OCI-LY1 (cell line): Measurements from ENCODE around the gene CFAP61.

ENCODE experiments used
- H2AFZ ChIP-seq: fragments of 200-600 bp; sonication (generic), shearing (Covaris generic); 2 replicates; pipeline ENCODE4 v1.6.0; 2014; ENCODE audit warnings: antibody characterized with exemption, mild to moderate bottlenecking, low read length
- H3F3A ChIP-seq: fragments of 200-600 bp; sonication (generic), shearing (Covaris generic); 2 replicates; pipeline ENCODE4 v1.6.0; 2014; ENCODE audit warnings: mild to moderate bottlenecking, antibody characterized with exemption, low read length, moderate library complexity; ENCODE audit not compliant: insufficient read depth
- H3K27ac ChIP-seq: fragments of 200-600 bp; sonication (generic); 2 replicates; pipeline ENCODE4 v1.5.1; 2014; ENCODE audit warnings: low read length, mixed run types, mild to moderate bottlenecking, low read depth; ENCODE audit not compliant: poor library complexity, severe bottlenecking
- H3K27me3 ChIP-seq: fragments of 200-600 bp; sonication (generic); 2 replicates; pipeline ENCODE4 v1.6.0; 2014; ENCODE audit warnings: antibody characterized with exemption, mild to moderate bottlenecking, low read length, moderate library complexity; ENCODE audit not compliant: insufficient read depth
- H3K36me3 ChIP-seq: fragments of 200-600 bp; sonication (generic); 2 replicates; pipeline ENCODE4 v1.6.1; 2014; ENCODE audit warnings: mild to moderate bottlenecking, antibody characterized with exemption, low read length, moderate library complexity, mixed read lengths; ENCODE audit not compliant: insufficient read depth
- H3K4me1 ChIP-seq: fragments of 200-600 bp; sonication (generic); 2 replicates; pipeline ENCODE4 v1.5.1; 2014; ENCODE audit warnings: mild to moderate bottlenecking, low read length, moderate library complexity; ENCODE audit not compliant: insufficient read depth, severe bottlenecking
- H3K4me2 ChIP-seq: fragments of 200-600 bp; sonication (generic), shearing (Covaris generic); 2 replicates; pipeline ENCODE4 v1.6.1; 2014; ENCODE audit warnings: low read length
- H3K4me3 ChIP-seq: fragments of 200-600 bp; sonication (generic); 2 replicates; pipeline ENCODE4 v1.5.1; 2014; ENCODE audit warnings: low read length, low read depth, mild to moderate bottlenecking, mixed read lengths; ENCODE audit not compliant: poor library complexity, severe bottlenecking
- H3K79me2 ChIP-seq: fragments of 200-600 bp; shearing (Covaris generic); 2 replicates; pipeline ENCODE4 v1.6.1; 2016; ENCODE audit warnings: mixed run types, low read length, mixed read lengths; ENCODE audit not compliant: insufficient read depth
- H3K9ac ChIP-seq: fragments of 200-600 bp; sonication (generic), shearing (Covaris generic); 2 replicates; pipeline ENCODE4 v1.6.1; 2014; ENCODE audit warnings: mild to moderate bottlenecking, low read length, mixed read lengths
- H3K9me2 ChIP-seq: fragments of 200-600 bp; sonication (generic), shearing (Covaris generic); 2 replicates; pipeline ENCODE4 v1.6.1; 2014; ENCODE audit warnings: low read depth, mild to moderate bottlenecking, low read length, mixed read lengths
- H3K9me3 ChIP-seq: fragments of 200-600 bp; shearing (Covaris generic); 2 replicates; pipeline ENCODE4 v1.6.1; 2014; ENCODE audit warnings: low read length, mixed read lengths
- H4K20me1 ChIP-seq: fragments of 200-600 bp; sonication (generic), shearing (Covaris generic); 2 replicates; pipeline ENCODE4 v1.6.0; 2016; ENCODE audit warnings: mild to moderate bottlenecking, low read length; ENCODE audit not compliant: insufficient read depth
- EZH2 ChIP-seq: fragments of 200-600 bp; sonication (generic), shearing (Covaris generic); IDR thresholded peaks from 2 replicates; pipeline ENCODE4 v1.8.0; 2017; ENCODE audit warnings: borderline replicate concordance, mixed run types, mild to moderate bottlenecking, antibody characterized with exemption, low read length, moderate library complexity, mixed read lengths
- TF ChIP-seq, protein P1 (sequence below): fragments of 200-600 bp; sonication (generic), shearing (Covaris generic); IDR thresholded peaks from 2 replicates; pipeline ENCODE4 v1.5.1; 2017; ENCODE audit warnings: mild to moderate bottlenecking, antibody characterized with exemption, low read length, moderate library complexity, mixed read lengths

The CFAP61 gene

DNA sequence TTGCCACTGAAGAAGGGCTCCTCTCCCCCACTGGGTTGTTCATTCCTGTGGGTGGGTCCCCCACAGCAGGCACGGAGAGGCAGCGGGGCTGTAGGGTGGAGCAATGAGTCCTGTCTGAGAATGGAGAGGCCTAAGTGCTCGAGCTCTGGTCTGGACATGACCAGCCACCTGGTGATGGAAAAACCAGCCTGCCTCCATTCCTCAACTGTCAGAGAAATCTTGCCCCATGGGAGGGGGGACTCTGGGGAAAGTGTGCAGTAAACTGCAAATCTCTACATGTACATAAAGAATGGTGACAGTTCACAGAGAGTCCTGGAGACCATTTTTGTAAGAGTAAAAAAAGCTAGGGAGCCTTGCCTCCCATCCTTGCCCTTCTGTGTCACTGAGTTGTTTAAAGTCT, 349.7 kb downstream of the CFAP61 start:
- Histone ChIP-seq H3K27me3 (no peaks in the 10 kb centered on the region), H3K79me2 (no peaks in the 10 kb centered on the region), H3K36me3 (no peaks in the 10 kb centered on the region), H3K9ac (no peak overlapping the region), H4K20me1 (no peaks in the 10 kb centered on the region), H3K4me2 (no peak overlapping the region), H3F3A (no peaks in the 10 kb centered on the region), H3K9me2 (no peaks in the 10 kb centered on the region), H2AFZ (no peak overlapping the region), H3K27ac (no peak overlapping the region), H3K9me3 (no peaks in the 10 kb centered on the region), H3K4me3 (no peak overlapping the region), H3K4me1 (no peaks in the 10 kb centered on the region)
- TF ChIP-seq, protein P1, sequence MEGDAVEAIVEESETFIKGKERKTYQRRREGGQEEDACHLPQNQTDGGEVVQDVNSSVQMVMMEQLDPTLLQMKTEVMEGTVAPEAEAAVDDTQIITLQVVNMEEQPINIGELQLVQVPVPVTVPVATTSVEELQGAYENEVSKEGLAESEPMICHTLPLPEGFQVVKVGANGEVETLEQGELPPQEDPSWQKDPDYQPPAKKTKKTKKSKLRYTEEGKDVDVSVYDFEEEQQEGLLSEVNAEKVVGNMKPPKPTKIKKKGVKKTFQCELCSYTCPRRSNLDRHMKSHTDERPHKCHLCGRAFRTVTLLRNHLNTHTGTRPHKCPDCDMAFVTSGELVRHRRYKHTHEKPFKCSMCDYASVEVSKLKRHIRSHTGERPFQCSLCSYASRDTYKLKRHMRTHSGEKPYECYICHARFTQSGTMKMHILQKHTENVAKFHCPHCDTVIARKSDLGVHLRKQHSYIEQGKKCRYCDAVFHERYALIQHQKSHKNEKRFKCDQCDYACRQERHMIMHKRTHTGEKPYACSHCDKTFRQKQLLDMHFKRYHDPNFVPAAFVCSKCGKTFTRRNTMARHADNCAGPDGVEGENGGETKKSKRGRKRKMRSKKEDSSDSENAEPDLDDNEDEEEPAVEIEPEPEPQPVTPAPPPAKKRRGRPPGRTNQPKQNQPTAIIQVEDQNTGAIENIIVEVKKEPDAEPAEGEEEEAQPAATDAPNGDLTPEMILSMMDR, result no peak
- TF ChIP-seq EZH2, result no peak

GRCh38 chr20:20404633-20405032, 352.3 kb downstream of the CFAP61 start:
- Histone ChIP-seq H3K79me2 (no peaks in the 10 kb centered on the region), H3K9me2 (no peaks in the 10 kb centered on the region), H2AFZ (no peak overlapping the region), H3K4me2 (no peak overlapping the region), H3K4me1 (no peaks in the 10 kb centered on the region), H3K4me3 (no peak overlapping the region), H3K36me3 (no peaks in the 10 kb centered on the region), H3K9me3 (no peaks in the 10 kb centered on the region), H3K27me3 (no peaks in the 10 kb centered on the region), H4K20me1 (no peaks in the 10 kb centered on the region), H3K9ac (no peak overlapping the region), H3K27ac (no peak overlapping the region), H3F3A (no peaks in the 10 kb centered on the region)
- TF ChIP-seq EZH2, result no peak
- TF ChIP-seq, protein P1, result no peak

- H3F3A ChIP-seq, result no peaks in the 10 kb centered on the region
- no peaks in the 10 kb centered on the region for H4K20me1 ChIP-seq
- no peaks in the 10 kb centered on the region for H3K27me3 ChIP-seq
- no peak overlapping the region for H2AFZ ChIP-seq
- no peaks in the 10 kb centered on the region for H3K36me3 ChIP-seq
- H3K27ac ChIP-seq, result no peak overlapping the region
- TF ChIP-seq, protein P1, result no peak
- TF ChIP-seq EZH2, result no peak
- H3K4me3 ChIP-seq, result no peak overlapping the region
- H3K4me2 ChIP-seq, result no peak overlapping the region
- H3K9me2 ChIP-seq, result no peaks in the 10 kb centered on the region
- no peak overlapping the region for H3K9ac ChIP-seq
- H3K4me1 ChIP-seq, result no peaks in the 10 kb centered on the region
- H3K79me2 ChIP-seq, result no peaks in the 10 kb centered on the region
- no peaks in the 10 kb centered on the region for H3K9me3 ChIP-seq
These were observed 353.3 kb downstream of the CFAP61 start for GRCh38 chr20:20405623-20406022.
